GM18909 (cell line): ENCODE data around the gene ABCD1.
"Not testable (repeated sequence)": the region's sequence is repeated elsewhere in the genome, so short reads cannot be mapped to it uniquely, and the experiment has no call there.

Source experiments
- ATAC-seq: cut with Tn5 transposase; IDR thresholded peaks from one replicate; pipeline ENCODE4 v1.9.1; 2021; ENCODE audit warnings: mild to moderate bottlenecking; ENCODE audit not compliant: unreplicated experiment, poor library complexity

ABCD1 gene

GRCh38 chrX:153746991-153747390 lies 22.3 kb downstream of the ABCD1 start:
- ATAC-seq, result not testable (repeated sequence)

- ATAC-seq, result not testable (repeated sequence)
Observed at GRCh38 chrX:153749017-153749416, 24.4 kb downstream of the ABCD1 start.

- no peak for ATAC-seq
Observed at GRCh38 chrX:153750127-153750774, 25.6 kb downstream of the ABCD1 start.

- ATAC-seq, result no peak
Observed at GRCh38 chrX:153755136-153755535, 30.5 kb downstream of the ABCD1 start.

- ATAC-seq, result no peak
Observed at GRCh38 chrX:153761863-153762262, 37.2 kb downstream of the ABCD1 start.

GRCh38 chrX:153762626-153763173 lies 38.0 kb downstream of the ABCD1 start:
- no peak for ATAC-seq

GRCh38 chrX:153763298-153763932 lies 38.8 kb downstream of the ABCD1 start:
- no peak for ATAC-seq

GRCh38 chrX:153763989-153764755 lies 39.5 kb downstream of the ABCD1 start, which contains the start of gene PLXNB3:
Gene PLXNB3, plus strand, starts transcription at chrX:153764249. Its CDS starts 1,287 bp downstream, at chrX:153765536.
- ATAC-seq, result peak; percentile 69

GRCh38 chrX:153764786-153765137 lies 40.1 kb downstream of the ABCD1 start:
- ATAC-seq, result no peak

GRCh38 chrX:153765138-153766079 lies 40.8 kb downstream of the ABCD1 start:
- no peak for ATAC-seq

- no peak for ATAC-seq
Observed at GRCh38 chrX:153766098-153766817, 41.6 kb downstream of the ABCD1 start.

GRCh38 chrX:153766871-153767673 lies 42.4 kb downstream of the ABCD1 start:
- ATAC-seq, result no peak

GRCh38 chrX:153767674-153768055 lies 43.0 kb downstream of the ABCD1 start:
- ATAC-seq, result no peak

GRCh38 chrX:153768311-153769157 lies 43.9 kb downstream of the ABCD1 start:
- no peak for ATAC-seq

- no peak for ATAC-seq
Observed at GRCh38 chrX:153769158-153769864, 44.7 kb downstream of the ABCD1 start.

GRCh38 chrX:153769865-153770600 lies 45.4 kb downstream of the ABCD1 start:
- ATAC-seq, result no peak
